ENCODE results near the gene RAD51D.

GRCh38 chr17:35146214-35146833 is 26.7 kb upstream of the RAD51D start:
- TF ChIP-seq GABPA (IDR thresholded peaks at IDR 0.05 in 1 of 2, conservative IDR thresholded peaks at IDR 0.05 in 1 of 2) (no peak), TAF1 (conservative IDR thresholded peaks at IDR 0.05) (no peak), CTCF (IDR thresholded peaks at IDR 0.05; ENCODE audit: low read depth, low read length, missing input control) (no peak), EGR1 (IDR thresholded peaks at IDR 0.05; ENCODE audit: low read depth in 2 of 2) (no peak), ATF3 (IDR thresholded peaks at IDR 0.05) (no peak), RAD21 (IDR thresholded peaks at IDR 0.05) (no peak), YY1 (IDR thresholded peaks at IDR 0.05) (no peak), ZBTB33 (IDR thresholded peaks at IDR 0.05) (no peak)
- TF ChIP-seq, protein P1, sequence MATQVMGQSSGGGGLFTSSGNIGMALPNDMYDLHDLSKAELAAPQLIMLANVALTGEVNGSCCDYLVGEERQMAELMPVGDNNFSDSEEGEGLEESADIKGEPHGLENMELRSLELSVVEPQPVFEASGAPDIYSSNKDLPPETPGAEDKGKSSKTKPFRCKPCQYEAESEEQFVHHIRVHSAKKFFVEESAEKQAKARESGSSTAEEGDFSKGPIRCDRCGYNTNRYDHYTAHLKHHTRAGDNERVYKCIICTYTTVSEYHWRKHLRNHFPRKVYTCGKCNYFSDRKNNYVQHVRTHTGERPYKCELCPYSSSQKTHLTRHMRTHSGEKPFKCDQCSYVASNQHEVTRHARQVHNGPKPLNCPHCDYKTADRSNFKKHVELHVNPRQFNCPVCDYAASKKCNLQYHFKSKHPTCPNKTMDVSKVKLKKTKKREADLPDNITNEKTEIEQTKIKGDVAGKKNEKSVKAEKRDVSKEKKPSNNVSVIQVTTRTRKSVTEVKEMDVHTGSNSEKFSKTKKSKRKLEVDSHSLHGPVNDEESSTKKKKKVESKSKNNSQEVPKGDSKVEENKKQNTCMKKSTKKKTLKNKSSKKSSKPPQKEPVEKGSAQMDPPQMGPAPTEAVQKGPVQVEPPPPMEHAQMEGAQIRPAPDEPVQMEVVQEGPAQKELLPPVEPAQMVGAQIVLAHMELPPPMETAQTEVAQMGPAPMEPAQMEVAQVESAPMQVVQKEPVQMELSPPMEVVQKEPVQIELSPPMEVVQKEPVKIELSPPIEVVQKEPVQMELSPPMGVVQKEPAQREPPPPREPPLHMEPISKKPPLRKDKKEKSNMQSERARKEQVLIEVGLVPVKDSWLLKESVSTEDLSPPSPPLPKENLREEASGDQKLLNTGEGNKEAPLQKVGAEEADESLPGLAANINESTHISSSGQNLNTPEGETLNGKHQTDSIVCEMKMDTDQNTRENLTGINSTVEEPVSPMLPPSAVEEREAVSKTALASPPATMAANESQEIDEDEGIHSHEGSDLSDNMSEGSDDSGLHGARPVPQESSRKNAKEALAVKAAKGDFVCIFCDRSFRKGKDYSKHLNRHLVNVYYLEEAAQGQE (IDR thresholded peaks at IDR 0.05): no peak

All from liver (tissue), 3 donors.